LHCN-M2 (cell line): ENCODE data around the gene C1QC. TPM values are rescaled to one million over a fixed set of nuclear protein-coding genes. Genes with fewer than 3 reads are reported as not detected.

Experiments used
- DNase-seq: peaks from one replicate; pipeline ENCODE4 v3.0.0-alpha.2; 2012; ENCODE audit warnings: low read depth
- total RNA-seq: library from RNA; depleted of rRNA; stranded (reverse); fragments of >200 nt; gene quantifications from 2 replicates; pipeline ENCODE4 v1.2.3, GENCODE V29; 2014

C1QC gene
- total RNA-seq, 1 experiment from 2014 or later, result not detected

GRCh38 chr1:22619252-22619651, 24.2 kb upstream of the C1QC start:
- DNase-seq, result no peak

GRCh38 chr1:22619798-22620197, 23.6 kb upstream of the C1QC start:
- no peak for DNase-seq

GRCh38 chr1:22621761-22622160, 21.7 kb upstream of the C1QC start:
- no peak for DNase-seq

- DNase-seq, result no peak
Observed at GRCh38 chr1:22625262-22625925, 18.0 kb upstream of the C1QC start.

- DNase-seq, result no peak
Observed at GRCh38 chr1:22626237-22627157, 16.9 kb upstream of the C1QC start.

- no peak for DNase-seq
Observed at GRCh38 chr1:22627331-22627730, 16.1 kb upstream of the C1QC start.

- DNase-seq, result no peak
Observed at GRCh38 chr1:22628698-22629444, 14.6 kb upstream of the C1QC start.

- no peak for DNase-seq
Observed at GRCh38 chr1:22629886-22630285, 13.5 kb upstream of the C1QC start.

GRCh38 chr1:22633697-22634463, 9.6 kb upstream of the C1QC start:
- no peak for DNase-seq

- no peak for DNase-seq
Observed at GRCh38 chr1:22635436-22635835, 8.0 kb upstream of the C1QC start.

GRCh38 chr1:22636353-22636752, 7.1 kb upstream of the C1QC start, which contains the start of gene C1QA:
Gene C1QA, plus strand, starts transcription at chr1:22636628. Its CDS starts 989 bp downstream, at chr1:22637617.
- DNase-seq, result no peak

- no peak for DNase-seq
Observed at GRCh38 chr1:22636927-22637326, 6.5 kb upstream of the C1QC start.

- no peak for DNase-seq
Observed at GRCh38 chr1:22637907-22638445, 5.5 kb upstream of the C1QC start.

GRCh38 chr1:22638476-22639234, 4.8 kb upstream of the C1QC start:
- DNase-seq, result no peak

GRCh38 chr1:22639286-22639685, 4.1 kb upstream of the C1QC start:
- DNase-seq, result peak; percentile 43

- DNase-seq, result no peak
Observed at GRCh38 chr1:22641247-22641646, 2.2 kb upstream of the C1QC start.

- DNase-seq, result peak; percentile 19
Observed at GRCh38 chr1:22641906-22642636, 1.4 kb upstream of the C1QC start.

- no peak for DNase-seq
Observed at GRCh38 chr1:22643928-22644327, 495 bp downstream of the C1QC start.

GRCh38 chr1:22645931-22646330, 2.5 kb downstream of the C1QC start:
- no peak for DNase-seq

GRCh38 chr1:22646384-22646783, 3.0 kb downstream of the C1QC start:
- no peak for DNase-seq
